ENCODE measurements around the gene SPARC. TPM values are rescaled to one million over a fixed set of nuclear protein-coding genes. Genes with fewer than 3 reads are reported as not detected.

SPARC gene
- total RNA-seq, 1 donor from 2014 or later, result 539 TPM

Other genes starting within 250 kb of the SPARC start
- 3.3 TPM for gene SLC36A1, start 239.3 kb downstream of the SPARC start, total RNA-seq
- gene FAT2, start 95.6 kb downstream of the SPARC start, total RNA-seq, result 0.05 TPM
- gene ATOX1, start 71.7 kb upstream of the SPARC start, total RNA-seq, result 61.4 TPM
- gene G3BP1, start 85.0 kb upstream of the SPARC start, total RNA-seq, result 99.4 TPM
- gene GLRA1, start 237.9 kb upstream of the SPARC start, total RNA-seq, result not detected

All from cardiac septum (tissue), 1 donor.